GM18498 (cell line): ENCODE results near the gene SPRR2D.
"Not testable (repeated sequence)": the region's sequence is repeated elsewhere in the genome, so short reads cannot be mapped to it uniquely, and the experiment has no call there.

Experiments used
- ATAC-seq: cut with Tn5 transposase; IDR thresholded peaks from one replicate; pipeline ENCODE4 v1.9.1; 2021; ENCODE audit warnings: mild to moderate bottlenecking, moderate library complexity; ENCODE audit not compliant: unreplicated experiment

SPRR2D gene

DNA sequence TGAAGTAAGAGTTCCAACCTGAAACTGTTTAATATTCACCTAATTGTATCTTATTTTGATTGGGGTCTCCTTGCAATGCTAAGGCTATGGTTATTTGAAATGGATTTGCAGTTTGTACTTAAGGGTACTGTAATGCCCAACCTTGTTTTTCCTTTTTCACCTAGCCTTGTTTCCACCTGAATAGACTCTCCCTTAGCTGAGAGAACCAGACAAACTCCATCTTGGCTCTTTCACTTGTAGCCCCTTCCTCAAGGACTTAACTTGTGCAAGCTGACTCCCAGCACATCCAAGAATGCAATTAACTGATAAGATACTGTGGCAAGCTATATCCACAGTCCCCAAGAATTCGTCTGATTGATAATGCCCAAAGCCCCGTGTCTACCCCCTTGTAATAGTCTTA, 19.1 kb downstream of the SPRR2D start:
- not testable (repeated sequence) for ATAC-seq

DNA sequence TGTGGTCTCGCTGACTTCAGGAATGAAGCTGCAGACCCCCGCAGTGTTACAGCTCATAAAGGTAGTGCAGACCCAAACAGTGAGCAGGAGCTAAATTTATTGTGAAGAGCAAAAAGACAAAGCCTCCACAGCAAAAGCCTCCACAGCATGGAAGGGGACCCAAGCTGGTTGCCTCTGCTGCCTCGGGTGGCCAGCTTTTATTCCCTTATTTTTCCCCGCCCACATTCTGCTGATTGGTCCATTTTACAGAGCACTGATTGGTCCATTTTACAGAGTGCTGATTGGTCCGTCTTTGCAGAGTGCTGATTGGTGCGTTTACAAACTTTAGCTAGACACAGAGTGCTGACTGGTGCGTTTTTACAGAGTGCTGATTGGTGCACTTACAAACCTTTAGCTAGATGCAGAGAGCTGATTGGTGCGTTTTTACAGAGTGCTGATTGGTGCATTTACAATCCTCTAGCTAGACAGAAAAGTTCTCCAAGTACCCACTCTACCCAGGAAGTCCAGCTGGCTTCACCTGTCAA, 29.6 kb downstream of the SPRR2D start:
- not testable (repeated sequence) for ATAC-seq

DNA sequence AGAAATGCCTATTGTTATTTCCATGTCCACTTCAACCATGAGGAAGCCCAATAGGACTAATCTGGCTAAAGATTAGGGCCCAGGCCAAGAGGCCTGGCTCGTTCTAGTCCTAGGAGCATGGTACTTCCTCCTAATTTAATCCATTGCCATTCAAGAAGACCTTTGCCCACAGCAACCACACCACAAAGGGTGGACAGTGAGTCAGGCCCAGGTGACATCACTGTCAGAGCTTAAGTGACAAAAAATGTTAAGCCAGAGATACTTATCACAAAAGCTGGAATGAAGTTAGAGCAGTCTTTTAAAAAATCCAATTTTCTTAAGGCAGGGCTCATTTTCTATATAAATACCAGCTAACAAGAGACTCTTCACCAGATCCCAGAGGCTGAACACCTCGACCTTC, 39.5 kb downstream of the SPRR2D start, which contains the start of gene SPRR3:
Gene SPRR3 (plus strand): TSS at position 368 of the 400 bp plus-strand sequence. CDS start 1,272 bp downstream, outside the sequence.
- no peak for ATAC-seq

DNA sequence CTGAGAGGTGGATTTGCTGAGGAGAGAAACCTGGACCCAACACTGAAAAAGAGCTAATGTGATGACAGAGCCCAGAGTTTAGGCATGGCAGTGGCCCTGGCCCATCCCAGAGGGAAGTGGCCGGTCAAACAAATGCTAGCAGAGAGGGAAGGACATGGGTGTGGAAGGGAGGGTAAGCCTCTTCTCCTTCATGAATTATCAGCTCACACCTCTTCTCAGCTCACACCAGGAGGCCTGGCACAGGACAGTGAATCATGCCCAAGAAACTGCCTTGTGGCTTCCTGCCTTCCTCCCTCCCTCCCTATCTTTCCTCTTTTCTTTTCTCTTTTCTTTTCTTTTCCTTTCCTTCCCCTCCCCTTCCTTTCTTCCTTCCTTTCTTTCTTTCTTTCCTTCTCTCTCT, 40.6 kb downstream of the SPRR2D start:
- ATAC-seq: no peak

DNA sequence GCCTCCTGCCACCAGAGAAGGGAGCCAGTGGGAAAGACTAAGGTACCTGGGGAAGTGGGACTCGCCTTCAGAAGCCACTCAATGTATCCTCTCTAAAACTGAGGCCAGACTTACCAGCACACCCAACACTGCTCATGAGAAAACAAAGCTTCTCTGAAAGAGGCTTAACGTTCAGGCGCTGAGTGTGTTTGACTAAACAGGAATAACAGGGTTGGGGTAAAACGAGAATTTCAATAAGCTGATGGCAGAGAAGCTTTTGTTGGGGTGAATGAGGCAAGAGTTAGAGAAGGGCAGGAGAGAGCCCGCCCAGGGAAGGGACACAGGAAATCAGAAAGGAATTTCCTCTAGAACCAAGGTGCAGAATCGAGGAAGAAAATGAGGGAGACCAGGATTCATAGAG, 41.1 kb downstream of the SPRR2D start:
- ATAC-seq: no peak

DNA sequence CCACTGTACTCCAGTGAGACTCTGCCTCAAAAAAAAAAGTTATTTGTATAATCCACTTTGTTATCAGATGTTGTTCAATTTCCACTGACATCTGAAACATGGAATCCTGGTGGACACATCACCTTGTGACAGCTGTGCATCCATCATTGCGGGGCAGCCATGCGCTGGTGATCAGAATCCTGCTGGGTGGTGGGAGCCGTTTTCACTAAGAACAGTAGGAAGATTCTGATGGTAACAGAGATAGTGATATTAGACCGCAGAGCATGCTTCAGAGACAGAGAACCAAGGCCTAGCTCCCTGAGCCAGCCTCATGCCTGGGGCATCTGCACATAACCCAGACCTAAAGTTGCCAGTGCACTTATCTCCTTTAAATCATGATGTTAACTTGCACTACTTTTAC, 42.4 kb downstream of the SPRR2D start:
- ATAC-seq: no peak

DNA sequence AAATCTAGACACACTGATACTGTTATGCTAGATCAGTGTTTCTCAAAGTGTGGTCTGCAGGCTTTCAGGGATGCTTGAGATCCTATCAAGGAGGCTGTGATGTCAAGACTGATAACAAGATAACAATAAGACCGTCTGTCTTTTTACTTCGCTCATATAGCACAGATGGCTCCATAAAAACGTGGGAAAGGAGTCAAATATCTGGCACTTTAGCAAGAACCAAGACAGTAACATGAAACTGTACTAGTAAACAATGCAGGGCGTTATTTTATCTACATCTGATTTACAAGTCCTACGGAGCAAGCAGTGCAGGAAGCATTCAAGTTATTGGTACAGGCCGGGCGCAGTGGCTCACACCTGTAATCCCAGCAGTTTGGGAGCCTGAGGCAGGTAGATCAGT, 43.0 kb downstream of the SPRR2D start:
- ATAC-seq: no peak

DNA sequence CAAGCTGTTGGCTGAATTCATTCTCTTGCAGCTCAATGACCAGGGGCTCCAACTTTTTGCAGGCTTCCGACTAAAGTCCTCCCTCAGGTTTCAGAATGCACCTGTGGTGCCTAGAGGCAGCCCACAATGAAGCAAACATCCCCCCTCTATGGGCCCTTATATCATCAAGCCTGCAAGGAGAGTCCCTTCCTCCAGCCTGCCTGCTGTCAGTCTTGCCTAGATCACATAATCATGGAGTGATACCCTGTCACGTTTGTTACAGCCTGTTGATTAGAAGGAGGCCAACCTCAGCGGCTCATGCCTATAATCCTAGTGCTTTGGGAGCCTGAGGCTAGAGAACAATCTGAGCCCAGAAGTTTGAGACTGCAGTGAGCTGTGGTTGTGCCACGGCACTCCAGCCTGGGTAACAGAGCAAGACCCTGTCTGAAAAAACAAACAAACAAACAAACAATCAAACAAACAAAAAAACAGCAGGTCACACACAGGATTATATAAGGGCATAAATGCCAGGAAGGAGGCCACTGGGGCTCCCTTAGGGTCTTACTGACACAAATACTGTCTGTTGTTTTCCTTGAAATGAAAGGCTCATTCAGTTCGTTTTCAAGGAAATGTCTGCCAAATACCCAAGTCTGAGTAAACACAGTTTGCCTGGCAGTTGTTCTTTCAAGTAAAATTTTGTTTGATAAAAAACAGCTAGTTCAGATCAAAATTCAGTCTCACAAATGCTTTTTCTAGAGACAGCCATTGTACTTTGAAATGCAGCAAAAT, 44.1 kb downstream of the SPRR2D start:
- ATAC-seq: no peak

DNA sequence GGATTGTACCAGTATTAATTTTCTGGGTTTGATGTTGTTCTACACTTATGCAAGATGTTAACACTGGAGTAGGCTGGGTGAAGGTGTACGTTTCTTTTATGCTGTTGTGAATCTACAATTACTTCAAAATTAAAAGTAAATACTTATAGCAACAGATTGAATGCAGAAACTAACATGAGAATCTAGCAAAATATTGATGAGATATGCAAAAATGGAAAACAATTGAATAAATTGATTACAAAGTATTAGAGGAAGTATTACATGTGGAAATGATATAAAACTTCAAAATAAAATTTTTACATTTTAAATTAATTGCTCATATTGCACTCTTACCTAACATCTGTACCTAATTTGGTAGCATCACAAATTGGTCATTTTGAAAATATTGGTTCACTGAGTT, 45.1 kb downstream of the SPRR2D start:
- no peak for ATAC-seq

DNA sequence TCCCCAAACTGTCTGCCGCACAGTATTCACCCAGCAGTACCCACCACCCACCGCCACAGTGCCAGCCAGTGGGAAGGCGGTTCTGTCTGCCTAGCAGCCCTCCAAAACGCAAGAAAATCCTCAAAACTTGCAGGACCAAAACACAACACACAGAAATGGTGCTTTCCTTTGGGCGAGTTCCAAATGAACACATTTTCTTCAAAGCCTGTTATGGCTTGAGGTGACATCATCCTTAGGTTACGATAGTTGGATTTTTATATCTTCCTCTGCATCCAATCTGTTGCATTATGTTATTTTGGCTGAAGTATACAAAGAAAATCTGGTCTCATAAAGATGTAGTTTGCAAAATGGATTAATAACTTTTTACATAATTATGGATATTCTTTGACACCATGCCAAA, 47.7 kb downstream of the SPRR2D start:
- no peak for ATAC-seq
